HCT116 (cell line): ENCODE results near the gene LRRC56. TPM values are rescaled to one million over a fixed set of nuclear protein-coding genes. Genes with fewer than 3 reads are reported as not detected.

ENCODE experiments used
- ATAC-seq: fragments of 200-7000 bp; cut with Tn5 transposase; 2 replicates; pipeline ENCODE4 v1.9.1; 2020; ENCODE audit warnings: mild to moderate bottlenecking, moderate library complexity
- BruUV-seq: library from RNA; stranded (reverse); fragments of 400-500 nt; replicated peaks from 2 replicates; lab custom pipeline; 2021; lab: Mats Ljungman, UMichigan
- CTCF ChIA-PET: fragments of 300-600 bp; sonication (Branson Sonifier 250); formaldehyde crosslinking; loops from one replicate; lab custom pipeline; 2021; ENCODE audit warnings: antibody characterized with exemption; lab: Charles Lee
- POLR2A ChIA-PET: fragments of 300-600, 350-600 bp; sonication (Branson Sonifier 250); formaldehyde crosslinking; loops from one replicate; lab custom pipeline; 2021; ENCODE audit warnings: antibody characterized with exemption; lab: Charles Lee
- RAD21 ChIA-PET, 2 experiments: fragments of 300-600 bp; sonication (Branson Sonifier 250); formaldehyde crosslinking; loops; one replicate each; lab custom pipeline; 2023; ENCODE audit warnings: low total read pairs in 2 of 2; ENCODE audit not compliant: uncharacterized antibody in 2 of 2, unreplicated experiment in 2 of 2, low non-redundant PET in 1 of 2; lab: Charles Lee
- DNase-seq: peaks from one replicate; pipeline ENCODE4 v3.0.0-alpha.2; 2010; ENCODE audit warnings: low read depth, low spot score
- H2AFZ ChIP-seq: fragments of 200-600 bp; shearing (Covaris generic), sonication (generic); 2 replicates; pipeline ENCODE4 v1.6.1; 2017; ENCODE audit warnings: low read depth, mixed run types, mixed read lengths, antibody characterized with exemption, low read length; ENCODE audit not compliant: poor library complexity, severe bottlenecking
- H3K27ac ChIP-seq: 2 replicates; pipeline ENCODE4 v1.5.1; 2012; ENCODE audit warnings: low read depth, low read length
- H3K27me3 ChIP-seq: fragments of 200-600 bp; sonication (generic); 2 replicates; pipeline ENCODE4 v1.6.1; 2016; ENCODE audit warnings: mixed run types, low read length, mixed read lengths; ENCODE audit not compliant: insufficient read depth
- H3K36me3 ChIP-seq, 2 experiments: fragments of 200-500 bp in 1 of 2; fragments of 200-600 bp in 1 of 2; sonication (Bioruptor generic) in 1 of 2; sonication (generic) in 1 of 2; 2 replicates each; pipeline versions ENCODE4 v1.5.1 to v1.6.1; 2014 to 2016; ENCODE audit warnings: low read length in 2 of 2, inconsistent platforms in 1 of 2, mixed read lengths in 1 of 2, mixed run types in 1 of 2; ENCODE audit not compliant: insufficient read depth in 2 of 2, control insufficient read depth in 1 of 2
- H3K4me1 ChIP-seq, 2 experiments: fragments of 200-600 bp in 1 of 2; sonication (generic) in 1 of 2; 2 replicates each; pipeline versions ENCODE4 v1.5.1 to v1.6.1; 2012 to 2017; ENCODE audit warnings: low read length in 2 of 2, inconsistent platforms in 1 of 2, mild to moderate bottlenecking in 1 of 2, mixed read lengths in 1 of 2, mixed run types in 1 of 2, moderate library complexity in 1 of 2; ENCODE audit not compliant: insufficient read depth in 2 of 2, control insufficient read depth in 1 of 2
- H3K4me2 ChIP-seq: fragments of 200-600 bp; sonication (generic); 2 replicates; pipeline ENCODE4 v1.6.1; 2017; ENCODE audit warnings: mixed run types, low read length, mixed read lengths
- H3K4me3 ChIP-seq, 2 experiments: fragments of 200-600 bp in 1 of 2; sonication (generic) in 1 of 2; replicated peaks in 1 of 2; 2 replicates each; pipeline ENCODE4 v1.5.1; 2011 to 2016; ENCODE audit warnings: low read length in 2 of 2, control low read depth in 1 of 2, low read depth in 1 of 2, mild to moderate bottlenecking in 1 of 2, mixed read lengths in 1 of 2, mixed run types in 1 of 2
- H3K79me2 ChIP-seq: fragments of 200-600 bp; sonication (generic); 2 replicates; pipeline ENCODE4 v1.6.1; 2017; ENCODE audit warnings: mild to moderate bottlenecking, mixed run types, low read length, moderate library complexity, mixed read lengths; ENCODE audit not compliant: insufficient read depth
- H3K9ac ChIP-seq: fragments of 200-600 bp; sonication (generic); 2 replicates; pipeline ENCODE4 v1.6.1; 2016; ENCODE audit warnings: low read length, mixed read lengths
- H3K9me2 ChIP-seq: fragments of 200-600 bp; sonication (generic), shearing (Covaris generic); 2 replicates; pipeline ENCODE4 v1.6.1; 2017; ENCODE audit warnings: mixed run types, mild to moderate bottlenecking, moderate library complexity; ENCODE audit not compliant: insufficient read depth
- H3K9me3 ChIP-seq, 2 experiments: fragments of 200-500 bp in 1 of 2; fragments of 200-600 bp in 1 of 2; sonication (Bioruptor generic) in 1 of 2; sonication (generic) in 1 of 2; 2 replicates each; pipeline ENCODE4 v1.6.1; 2014 to 2017; ENCODE audit warnings: low read length in 2 of 2, mixed read lengths in 2 of 2, inconsistent platforms in 1 of 2, low read depth in 1 of 2, mild to moderate bottlenecking in 1 of 2, mixed run types in 1 of 2, moderate library complexity in 1 of 2; ENCODE audit not compliant: control insufficient read depth in 1 of 2, insufficient read depth in 1 of 2
- H4K20me1 ChIP-seq: fragments of 200-600 bp; sonication (generic), shearing (Covaris generic); 2 replicates; pipeline ENCODE4 v1.6.1; 2017; ENCODE audit warnings: mixed run types, mild to moderate bottlenecking, moderate library complexity; ENCODE audit not compliant: insufficient read depth
- EGR1 ChIP-seq: IDR thresholded peaks from 2 replicates; pipeline ENCODE4 v1.6.1; 2012; ENCODE audit warnings: low read depth
- ELF1 ChIP-seq: IDR thresholded peaks from 2 replicates; pipeline ENCODE4 v1.6.1; 2012; ENCODE audit warnings: low read depth, borderline replicate concordance
- EZH2 ChIP-seq: fragments of 200-600 bp; sonication (generic); IDR thresholded peaks from 2 replicates; pipeline ENCODE4 v1.6.1; 2017; ENCODE audit warnings: antibody characterized with exemption, mixed run types
- EZH2phosphoT487 ChIP-seq: fragments of 200-600 bp; IDR thresholded peaks from 2 replicates; pipeline ENCODE4 v1.6.1; 2018; ENCODE audit warnings: antibody characterized with exemption, borderline replicate concordance
- POLR2A ChIP-seq: IDR thresholded peaks from 2 replicates; pipeline ENCODE4 v1.7.0; 2011; ENCODE audit warnings: borderline replicate concordance; ENCODE audit not compliant: insufficient read depth, insufficient read length; ENCODE audit errors: extremely low read depth
- POLR2AphosphoS5 ChIP-seq: IDR thresholded peaks from 2 replicates; pipeline ENCODE4 v1.6.1; 2011; ENCODE audit warnings: mild to moderate bottlenecking, low read depth, low read length, moderate library complexity
- SIN3A ChIP-seq: IDR thresholded peaks from 2 replicates; pipeline ENCODE4 v1.6.1; 2012; ENCODE audit warnings: low read depth
- SRF ChIP-seq: IDR thresholded peaks from 2 replicates; pipeline ENCODE4 v1.6.1; 2012; ENCODE audit warnings: low read depth
- TCF7L2 ChIP-seq: IDR thresholded peaks from 2 replicates; pipeline ENCODE4 v1.7.0; 2011; ENCODE audit warnings: borderline replicate concordance, inconsistent platforms; ENCODE audit not compliant: insufficient read depth, insufficient read length; ENCODE audit errors: extremely low read depth
- YY1 ChIP-seq: IDR thresholded peaks from 2 replicates; pipeline ENCODE4 v1.6.1; 2011; ENCODE audit warnings: low read length, low read depth, moderate library complexity, mild to moderate bottlenecking; ENCODE audit not compliant: insufficient replicate concordance; ENCODE audit errors: extremely low read depth
- ZFX ChIP-seq: fragments of 450-650 bp; IDR thresholded peaks from 2 replicates; pipeline ENCODE4 v1.6.1; 2017
- intact Hi-C: fragments of 100-400 bp; cut with micrococcal nuclease; formaldehyde crosslinking; loops from 2 replicates; pipeline ENCODE4 v1.10.0; 2022
- total RNA-seq: library from RNA; stranded (reverse); gene quantifications from one replicate; pipeline ENCODE4 v1.2.1, GENCODE V29; 2021; ENCODE audit not compliant: unreplicated experiment
- TF ChIP-seq, protein P1 (sequence below): IDR thresholded peaks from 2 replicates; pipeline ENCODE4 v1.6.1; 2012

Gene LRRC56
- total RNA-seq, 1 experiment from 2014 or later = 9.1 TPM

DNA sequence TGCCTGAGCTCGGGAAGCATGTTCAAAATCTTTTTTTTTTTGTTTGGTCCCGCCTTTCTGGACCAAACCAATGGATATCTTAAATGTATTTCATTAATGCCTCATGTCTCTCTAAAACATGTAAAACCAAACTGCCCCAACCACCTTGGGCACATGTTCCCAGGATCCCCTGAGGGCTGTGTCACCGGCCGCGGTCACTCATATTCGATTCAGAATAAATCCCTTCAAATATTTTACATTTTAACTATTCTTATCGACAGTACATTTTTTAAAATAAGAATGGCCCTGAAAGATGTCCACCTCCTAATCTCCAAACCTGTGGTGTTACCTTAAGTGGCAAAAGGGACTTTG, 32.4 kb upstream of the LRRC56 start:
- peaks cover 6 to 22% of the 10 kb centered on the region in 2 experiments; a peak in 3 of 4 replicates for H3K4me1 ChIP-seq
- no peak for DNase-seq
- ChIA-PET RAD21 (no interaction called here), POLR2A (interaction anchor here (1.1 kb wide), 1 partner anchor 12 kb away, joined by 4 read pairs; no protein-coding TSS in a partner anchor), CTCF (no interaction called here)
- no peaks in the 10 kb centered on the region for H4K20me1 ChIP-seq
- BruUV-seq = no TSS peak
- no peaks in the 10 kb centered on the region for H3K9me2 ChIP-seq
- H3K79me2 ChIP-seq = peaks cover 45% of the 10 kb centered on the region
- H3K27ac ChIP-seq = peak overlapping the region; percentile 95; the same call in 1 of the 2 replicates
- peak overlapping the region; percentile 99 for H3K9ac ChIP-seq
- H3K4me2 ChIP-seq = peak overlapping the region; percentile 95
- H3K9me3 ChIP-seq = no peaks in the 10 kb centered on the region; a peak in 1 of 4 replicates
- peak overlapping the region in 1 of 2 experiments; percentile 98; a peak in 3 of 4 replicates for H3K4me3 ChIP-seq
- no peak for ATAC-seq
- intact Hi-C loops = loop anchor here (5.0 kb wide), 1 partner anchor 58 kb away; no protein-coding TSS in a partner anchor
- no peak overlapping the region for H2AFZ ChIP-seq
- peaks cover 7 to 17% of the 10 kb centered on the region in 2 experiments for H3K36me3 ChIP-seq
- TF ChIP-seq ELF1 (no peak), SRF (no peak)
- TF ChIP-seq, protein P1, sequence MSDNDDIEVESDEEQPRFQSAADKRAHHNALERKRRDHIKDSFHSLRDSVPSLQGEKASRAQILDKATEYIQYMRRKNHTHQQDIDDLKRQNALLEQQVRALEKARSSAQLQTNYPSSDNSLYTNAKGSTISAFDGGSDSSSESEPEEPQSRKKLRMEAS = no peak
- TF ChIP-seq, all 23 proteins: peak for 0
- no peaks in the 10 kb centered on the region for H3K27me3 ChIP-seq

DNA sequence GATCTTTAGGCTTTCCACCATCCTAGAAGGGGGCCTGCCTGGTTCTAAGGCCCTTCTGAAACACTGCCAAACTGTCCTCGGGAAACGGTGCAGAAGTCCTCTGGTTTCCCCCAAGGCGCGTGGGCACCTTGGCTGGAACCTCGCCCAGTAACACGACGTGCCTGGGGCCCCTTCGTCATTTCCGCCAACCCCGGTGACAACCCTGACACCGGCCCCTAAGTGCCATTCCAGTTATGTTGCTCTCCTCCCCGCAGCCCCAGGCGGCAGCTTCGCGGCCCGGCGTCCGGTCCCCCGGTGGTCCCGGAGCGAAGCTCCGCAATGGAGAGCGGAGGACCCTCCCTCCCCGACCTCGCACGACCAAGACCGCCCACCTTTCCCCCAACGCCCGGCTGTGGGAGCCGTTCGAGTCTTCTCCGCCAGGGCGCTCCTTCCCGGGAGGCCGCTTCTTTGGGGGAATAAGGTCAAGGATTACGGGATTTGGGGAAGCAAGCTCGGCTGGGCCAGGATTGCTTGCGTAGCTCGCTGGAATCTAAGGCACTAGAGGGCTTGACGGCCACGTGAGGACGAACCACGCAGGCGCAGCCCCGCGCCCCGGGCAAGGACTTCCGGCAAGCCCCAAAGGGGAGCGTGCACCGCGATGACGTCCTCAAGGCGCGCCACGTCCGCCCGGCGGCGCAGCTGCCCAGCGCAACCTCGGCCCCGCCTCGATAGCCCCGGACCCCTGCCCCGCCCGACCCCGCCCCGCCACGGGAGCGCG, 30.9 kb upstream of the LRRC56 start:
- H3K9me3 ChIP-seq = no peaks in the 10 kb centered on the region; a peak in 1 of 4 replicates
- peaks cover 0 to 19% of the 10 kb centered on the region in 2 experiments; a peak in 3 of 4 replicates for H3K36me3 ChIP-seq
- TF ChIP-seq EZH2 (no peak), POLR2AphosphoS5 (no peak; the same call in none of the 2 replicates), POLR2A (peak; percentile 64), TCF7L2 (no peak), SIN3A (peak; percentile 77; the same call in 1 of the 2 replicates), YY1 (no peak), ZFX (no peak), SRF (peak; percentile 97), EGR1 (peak; percentile 71), EZH2phosphoT487 (no peak)
- TF ChIP-seq, protein P1 = peak; percentile 91
- intact Hi-C loops = loop anchor here (2.0 to 5.0 kb wide), 3 partner anchors 30 to 112 kb away; partner anchors contain the start of genes LRRC56 and PKP3
- H3K4me1 ChIP-seq = peaks cover 6 to 22% of the 10 kb centered on the region in 2 experiments; a peak in 3 of 4 replicates
- peak overlapping the region; percentile 96 to 98 for H3K4me3 ChIP-seq
- peak overlapping the region; percentile 95 for H3K4me2 ChIP-seq
- ChIA-PET CTCF (no interaction called here), RAD21 (no interaction called here), POLR2A (interaction anchor here (1.0 to 1.3 kb wide), 3 partner anchors 14 to 100 kb away, joined by 4 to 8 read pairs (median 5); partner anchors contain the start of gene LRRC56)
- H3K27me3 ChIP-seq = no peaks in the 10 kb centered on the region
- H3K79me2 ChIP-seq = peaks cover 43% of the 10 kb centered on the region
- ATAC-seq (peak; percentile 85), DNase-seq (peak; percentile 91)
- TSS peak; percentile 71 for BruUV-seq
- H3K27ac ChIP-seq = peak overlapping the region; percentile 95
- H4K20me1 ChIP-seq = no peaks in the 10 kb centered on the region
- peak overlapping the region; percentile 99 for H3K9ac ChIP-seq
- no peak overlapping the region for H2AFZ ChIP-seq
- no peaks in the 10 kb centered on the region for H3K9me2 ChIP-seq
